NCI-H1930 (cell line): ENCODE results near the gene HTR3C.
"Not testable (repeated sequence)": the region's sequence is repeated elsewhere in the genome, so short reads cannot be mapped to it uniquely, and the experiment has no call there.

Source experiments
- DNase-seq, 2 experiments: peaks; one replicate each; lab custom pipeline; 2025; lab: John Stamatoyannopoulos, UW

The HTR3C gene, protein sequence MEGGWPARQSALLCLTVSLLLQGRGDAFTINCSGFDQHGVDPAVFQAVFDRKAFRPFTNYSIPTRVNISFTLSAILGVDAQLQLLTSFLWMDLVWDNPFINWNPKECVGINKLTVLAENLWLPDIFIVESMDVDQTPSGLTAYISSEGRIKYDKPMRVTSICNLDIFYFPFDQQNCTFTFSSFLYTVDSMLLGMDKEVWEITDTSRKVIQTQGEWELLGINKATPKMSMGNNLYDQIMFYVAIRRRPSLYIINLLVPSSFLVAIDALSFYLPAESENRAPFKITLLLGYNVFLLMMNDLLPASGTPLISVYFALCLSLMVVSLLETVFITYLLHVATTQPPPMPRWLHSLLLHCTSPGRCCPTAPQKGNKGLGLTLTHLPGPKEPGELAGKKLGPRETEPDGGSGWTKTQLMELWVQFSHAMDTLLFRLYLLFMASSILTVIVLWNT

DNA sequence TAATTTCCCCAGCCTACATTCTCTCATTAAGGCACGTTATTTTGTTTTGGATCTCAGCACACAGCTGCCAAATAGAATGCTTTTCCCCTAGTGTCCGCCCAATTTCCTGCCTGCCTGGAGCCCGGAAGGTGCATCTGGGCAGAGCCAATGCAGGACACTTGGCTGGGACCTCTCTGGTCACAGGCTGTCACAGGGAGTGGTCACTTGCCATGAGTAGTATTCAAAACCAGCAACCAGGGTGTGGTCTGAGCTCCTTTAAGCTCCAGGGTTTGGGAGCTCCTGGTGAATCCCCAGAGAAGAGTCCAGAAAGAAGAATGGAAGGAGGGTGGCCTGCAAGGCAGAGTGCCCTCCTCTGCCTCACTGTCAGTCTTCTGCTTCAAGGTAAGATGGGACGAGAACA is at the start of gene HTR3C:
TSS of gene HTR3C (plus strand) at position 281 of the 400 bp plus-strand sequence. CDS start at position 315, 34 bp downstream.
- DNase-seq = no peak

DNA sequence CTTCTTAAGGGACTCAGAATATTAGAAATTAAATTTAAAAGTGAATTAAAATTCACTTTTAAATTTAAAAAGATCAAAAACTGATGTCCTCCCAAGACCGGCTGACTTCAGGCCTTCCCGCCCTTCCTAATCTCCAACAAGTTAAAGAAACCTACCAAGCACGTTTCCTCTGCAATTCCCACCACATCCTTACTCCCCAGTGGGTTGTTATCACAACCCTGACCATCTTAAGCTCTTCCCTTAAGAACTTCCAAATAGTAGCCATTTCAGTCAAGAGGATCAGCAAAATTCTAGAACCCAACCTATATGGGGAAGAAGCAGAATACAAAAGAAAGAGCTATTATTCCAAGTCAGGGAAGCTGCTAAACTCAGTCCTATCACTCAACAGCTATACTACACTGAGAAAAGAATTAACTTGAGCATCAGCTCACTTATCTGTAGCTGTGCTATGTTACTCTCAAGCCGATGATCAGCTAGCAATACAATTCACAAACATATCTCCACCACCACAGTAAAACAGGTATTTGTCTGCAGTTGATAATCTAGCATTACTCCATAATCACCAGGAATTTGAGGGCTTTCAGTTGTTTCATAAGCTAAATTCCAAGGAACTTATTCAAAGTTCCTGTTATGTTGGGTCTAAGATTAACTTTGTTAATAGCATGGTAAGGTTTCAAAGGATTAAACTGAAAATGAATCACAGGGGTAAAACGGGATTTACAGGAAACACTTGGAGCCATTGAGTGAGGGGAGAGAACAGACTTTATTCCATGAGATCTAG is 49.5 kb upstream of the HTR3C start:
- DNase-seq = no peak

DNA sequence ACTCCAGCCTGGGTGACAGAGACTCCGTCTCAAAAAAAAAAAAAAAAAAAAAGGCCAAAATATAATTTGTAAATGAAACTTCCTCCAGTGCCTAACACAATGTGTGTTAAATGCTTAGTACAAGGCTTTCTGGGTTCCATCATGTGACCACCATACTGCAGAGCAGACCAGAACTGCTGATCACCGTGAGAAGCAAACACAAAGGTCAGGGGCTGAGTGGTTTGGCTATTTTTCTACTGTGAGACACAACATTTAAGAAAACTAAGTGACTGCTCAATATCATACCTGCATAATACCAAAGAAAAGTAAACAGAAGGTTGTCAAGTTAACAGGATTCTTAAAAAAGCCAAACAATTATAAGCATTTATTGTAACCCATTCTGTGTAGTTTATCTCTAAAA is 48.4 kb upstream of the HTR3C start:
- no peak for DNase-seq

DNA sequence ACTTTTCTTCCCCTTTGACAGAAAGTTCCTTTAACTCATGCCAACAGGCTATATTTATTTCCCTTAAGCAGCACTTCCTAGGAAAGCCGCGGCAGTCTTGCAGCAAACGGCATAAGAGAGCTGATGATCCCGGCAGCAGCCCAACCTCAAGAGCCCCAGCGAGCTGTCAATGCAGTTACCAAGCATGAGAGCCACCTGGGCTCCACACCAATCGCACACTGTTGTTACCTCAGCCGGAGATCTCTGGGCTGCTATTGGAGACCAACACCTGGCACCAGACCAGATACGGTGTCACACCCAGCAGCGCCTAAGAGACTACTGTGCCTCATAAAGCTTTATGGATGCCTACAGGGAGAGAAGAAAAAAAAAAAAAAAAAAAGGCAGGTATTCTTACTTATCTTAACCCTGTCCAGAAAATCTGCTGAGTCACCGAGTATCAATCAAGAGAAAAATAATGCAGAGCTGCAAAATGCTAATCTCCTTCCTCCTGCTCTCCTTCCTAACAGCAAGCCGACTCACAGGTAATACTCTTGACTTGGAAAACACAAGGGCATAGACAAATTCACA is 46.8 kb upstream of the HTR3C start:
- DNase-seq = no peak

DNA sequence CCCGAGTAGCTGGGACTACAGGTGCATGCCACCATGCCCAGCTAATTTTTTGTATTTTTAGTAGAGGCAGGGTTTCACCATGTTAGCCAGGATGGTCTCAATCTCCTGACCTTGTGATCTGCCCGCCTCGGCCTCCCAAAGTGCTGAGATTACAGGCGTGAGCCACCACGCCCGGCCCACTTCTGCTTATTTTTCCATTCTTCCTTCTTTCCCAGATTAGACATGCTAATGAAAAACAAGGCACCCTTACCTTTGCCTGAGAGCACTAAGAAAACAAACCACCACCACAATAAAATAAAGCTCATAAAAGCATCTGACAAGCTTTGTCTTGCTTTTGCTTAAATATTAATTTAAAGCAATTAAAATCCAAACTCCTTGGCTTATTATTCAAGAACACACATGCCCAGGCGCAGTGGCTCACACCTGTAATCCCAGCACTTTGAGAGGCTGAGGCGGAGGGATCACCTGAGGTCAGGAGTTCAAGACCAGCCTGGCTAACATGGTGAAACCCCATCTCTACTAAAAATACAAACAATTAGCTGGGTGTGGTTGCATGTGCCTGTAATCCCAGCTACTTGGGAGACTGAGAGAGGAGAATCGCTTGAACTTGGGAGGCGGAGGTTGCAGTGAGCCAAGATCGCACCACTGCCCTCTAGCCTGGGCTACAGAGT is 45.6 kb upstream of the HTR3C start:
- DNase-seq = not testable (repeated sequence)

DNA sequence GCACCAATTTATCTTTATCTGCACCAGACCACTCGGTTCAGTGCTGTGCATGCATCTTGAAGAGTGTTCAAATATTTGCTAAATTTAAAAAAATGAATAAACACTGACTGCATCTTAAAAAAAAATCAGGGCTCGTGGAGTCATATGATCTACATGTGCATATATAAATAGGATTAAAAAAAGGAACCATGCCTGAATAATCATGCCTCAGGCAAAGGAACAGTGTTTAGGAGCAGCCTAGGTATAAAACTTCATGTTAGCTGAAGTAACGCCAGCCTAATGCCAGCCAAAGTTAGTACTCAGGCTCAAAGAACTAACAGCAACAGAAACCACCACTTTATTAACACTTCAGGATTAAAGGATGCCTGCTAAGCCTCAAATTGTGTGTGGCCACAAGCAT is 44.7 kb upstream of the HTR3C start:
- no peak for DNase-seq

DNA sequence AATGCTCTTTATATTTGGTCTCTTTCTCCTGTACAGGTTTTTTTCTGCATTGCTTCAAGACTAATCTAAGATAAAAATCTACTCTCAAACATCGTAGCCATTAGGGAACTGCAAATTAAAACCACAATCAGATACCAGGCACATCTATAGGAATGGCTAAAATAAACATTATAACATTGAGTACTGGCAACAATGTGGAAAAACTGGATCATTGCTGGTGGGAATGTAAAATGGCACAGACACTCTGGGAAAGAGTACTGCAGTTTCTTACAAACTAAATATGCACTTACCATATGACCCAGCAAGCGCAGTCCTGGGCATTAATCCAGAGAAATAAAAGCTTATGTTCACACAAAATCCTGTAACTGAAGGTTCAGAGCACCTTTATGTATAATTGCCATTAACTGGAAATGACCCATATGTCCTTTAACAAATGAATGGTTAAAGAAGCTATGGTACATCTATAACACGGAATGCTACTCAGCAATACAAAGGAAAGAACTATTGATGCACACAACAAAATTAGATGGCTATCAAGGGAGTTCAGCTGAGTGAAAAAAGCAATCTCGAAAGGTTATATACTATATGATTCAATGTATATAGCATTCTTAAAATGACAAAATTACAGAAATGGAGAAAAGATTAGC is 41.5 kb upstream of the HTR3C start:
- no peak for DNase-seq

DNA sequence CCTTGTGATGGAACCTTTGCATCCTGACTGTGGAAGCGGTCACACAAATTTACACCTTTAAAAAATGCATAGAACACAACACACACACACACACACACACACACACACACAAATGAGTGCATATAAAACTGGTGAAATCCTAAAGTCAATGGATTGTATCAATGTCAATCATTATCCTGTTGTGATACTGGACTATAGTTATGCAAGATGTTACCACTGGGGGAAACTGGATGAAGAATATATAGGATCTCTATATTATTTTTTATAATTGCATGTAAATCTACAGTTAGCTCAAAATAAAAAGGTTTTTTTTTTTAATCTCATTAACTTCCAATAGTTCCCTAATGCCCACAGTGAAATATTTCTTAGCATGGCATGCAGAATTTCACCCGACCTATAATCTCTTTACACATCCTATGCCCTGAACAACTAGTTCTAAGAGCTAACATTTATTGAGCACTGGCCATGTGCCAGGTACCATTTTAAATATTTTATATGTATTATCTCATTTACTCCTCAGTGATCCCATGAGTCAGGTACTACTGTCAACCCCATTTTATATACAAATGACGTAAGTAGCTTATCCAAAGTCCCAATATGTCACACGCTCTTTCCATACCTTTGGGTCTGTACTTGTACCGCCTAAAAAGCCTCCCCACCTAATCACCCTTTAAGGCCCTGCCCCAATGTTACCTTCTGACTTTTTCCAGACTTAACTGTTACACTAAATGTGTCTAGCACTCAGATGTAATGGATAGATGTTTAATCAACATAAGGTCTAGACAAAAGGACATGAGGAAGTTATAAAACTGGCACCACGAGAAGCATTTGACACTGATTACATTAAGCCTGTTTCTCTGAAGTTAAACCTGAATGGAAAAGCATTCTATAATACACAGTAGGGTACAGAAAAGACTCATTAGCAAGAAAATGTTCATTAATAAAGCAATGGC is 40.6 kb upstream of the HTR3C start:
- DNase-seq = no peak

DNA sequence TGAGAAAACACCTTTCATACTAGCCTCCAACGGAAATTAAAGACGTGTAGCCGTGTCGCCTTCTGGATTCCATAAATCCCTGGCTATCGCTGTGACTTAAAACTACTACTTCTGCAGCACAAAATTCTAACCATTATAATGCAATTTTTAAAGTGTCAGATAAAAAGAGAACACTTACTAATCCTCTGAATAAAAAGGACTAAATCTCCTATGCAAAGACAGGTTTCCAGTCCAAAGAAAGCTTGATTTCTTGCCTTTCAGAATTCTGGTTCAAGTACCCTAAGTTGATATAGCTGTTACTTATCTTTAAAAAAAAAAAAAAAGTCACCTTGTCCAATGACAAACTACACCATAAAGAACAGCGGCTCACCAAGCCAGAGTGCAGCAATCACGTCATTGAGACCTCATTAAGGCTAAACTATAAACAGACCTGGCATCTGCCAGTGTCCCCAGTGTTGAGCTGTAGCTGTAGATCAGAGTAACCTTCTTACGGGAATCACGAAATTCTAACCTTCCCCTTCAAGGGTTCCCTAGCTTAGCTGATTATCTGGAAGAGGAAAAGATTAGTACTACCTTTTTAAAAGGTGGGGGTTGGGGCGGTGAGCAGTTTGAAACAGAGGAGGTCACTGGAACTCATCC is 37.3 kb upstream of the HTR3C start:
- DNase-seq = no peak

DNA sequence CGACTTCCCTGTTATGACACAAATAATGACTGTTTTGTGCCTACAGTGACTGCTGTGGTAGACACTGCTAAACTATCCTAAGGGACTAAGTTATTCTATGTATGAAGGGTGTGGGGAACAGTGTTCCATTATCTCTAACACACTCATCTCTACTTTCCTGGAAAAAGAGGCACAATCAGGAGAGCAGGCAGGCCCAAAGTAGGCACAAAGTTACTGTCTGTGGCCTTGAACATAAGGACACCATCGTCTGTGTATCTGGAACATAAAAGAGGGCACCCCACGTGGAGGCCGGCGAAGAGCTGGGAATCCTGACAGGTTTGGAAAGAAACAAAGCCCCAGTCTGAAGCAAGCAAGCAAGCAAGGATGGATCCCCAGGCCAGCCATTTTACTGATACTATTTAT is 36.7 kb upstream of the HTR3C start:
- DNase-seq = no peak

DNA sequence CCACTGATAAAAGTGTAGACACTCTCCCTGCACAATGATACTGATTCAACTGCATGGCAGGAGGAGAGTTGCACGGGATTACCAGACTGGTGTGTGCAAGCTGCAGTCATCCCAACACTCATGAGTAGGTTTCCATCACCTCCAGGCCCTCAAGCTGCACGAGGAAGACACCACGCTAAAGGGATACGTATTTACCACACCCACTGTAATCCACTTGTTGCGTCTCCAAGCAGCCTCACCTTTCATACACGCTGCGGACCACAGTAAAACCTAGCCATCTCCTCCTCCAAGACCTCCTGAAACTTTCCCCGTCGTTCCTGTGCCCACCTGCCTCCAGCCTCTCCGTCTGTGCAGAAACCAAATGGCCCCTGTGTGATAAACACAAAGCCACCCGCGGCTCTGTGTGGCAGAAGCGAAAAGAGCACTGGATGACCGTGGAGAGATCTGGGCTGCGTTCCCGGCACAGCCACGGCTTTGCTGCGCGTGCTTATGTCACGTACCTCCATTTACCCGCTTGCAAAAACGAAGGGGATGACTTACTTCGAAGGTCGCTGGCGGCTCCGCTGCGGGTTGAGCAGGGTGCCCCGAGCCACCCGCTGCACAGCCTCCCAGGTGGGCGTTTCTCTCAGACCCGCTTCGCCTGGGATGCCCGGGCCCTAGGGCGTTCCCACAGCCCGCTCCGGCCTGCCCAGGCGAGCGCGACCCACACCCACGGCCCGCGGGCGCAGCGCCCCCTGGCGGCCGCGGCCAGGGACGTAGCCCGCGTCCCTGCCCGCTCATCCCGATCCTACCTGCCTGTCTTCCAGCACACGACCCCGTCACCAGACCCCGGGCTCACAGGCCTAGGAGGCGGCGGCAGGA is 35.8 kb upstream of the HTR3C start:
- DNase-seq = peak; percentile 16 to 76

DNA sequence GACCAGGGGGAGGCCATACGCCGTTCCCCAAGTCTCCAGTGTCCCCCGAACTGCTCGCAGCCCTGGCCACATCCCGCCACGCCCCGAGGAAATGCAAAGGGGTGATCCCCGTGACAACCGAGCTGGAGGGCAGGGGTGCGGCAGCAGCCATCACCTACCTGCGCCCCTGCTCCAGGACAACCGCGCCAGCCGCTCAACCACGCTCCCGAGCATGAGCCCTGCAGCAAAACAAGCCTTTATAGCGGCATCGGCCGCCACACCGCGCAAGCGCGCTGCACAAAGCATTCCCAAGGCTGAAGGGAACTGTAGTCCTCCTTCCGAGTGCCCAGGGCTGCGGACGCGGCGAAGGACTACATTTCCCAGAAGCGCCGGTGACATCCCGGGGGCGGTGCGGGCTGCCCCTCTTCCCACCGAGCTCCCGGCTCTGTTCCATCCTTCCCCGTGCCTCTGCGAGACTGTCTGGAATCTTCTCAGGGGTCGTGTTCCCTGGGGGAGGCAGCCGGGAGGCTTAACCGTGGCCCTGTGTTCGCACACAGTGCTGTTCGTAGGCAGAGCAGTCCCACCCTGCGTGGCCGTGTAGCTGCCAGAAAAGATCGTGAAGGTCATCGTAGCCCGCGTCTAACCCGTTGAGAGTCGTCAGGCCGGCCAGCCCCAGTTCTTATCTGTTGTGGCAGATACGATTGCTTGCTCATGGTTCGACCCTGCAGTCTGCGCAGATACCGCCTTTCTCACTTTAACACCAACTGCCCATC is 35.0 kb upstream of the HTR3C start, which contains the start of gene ABCC5:
TSS of gene ABCC5 (minus strand) at position 213 of the 752 bp plus-strand sequence. CDS start 3,492 bp downstream, outside the sequence.
- peak; percentile 82 to 92 for DNase-seq

DNA sequence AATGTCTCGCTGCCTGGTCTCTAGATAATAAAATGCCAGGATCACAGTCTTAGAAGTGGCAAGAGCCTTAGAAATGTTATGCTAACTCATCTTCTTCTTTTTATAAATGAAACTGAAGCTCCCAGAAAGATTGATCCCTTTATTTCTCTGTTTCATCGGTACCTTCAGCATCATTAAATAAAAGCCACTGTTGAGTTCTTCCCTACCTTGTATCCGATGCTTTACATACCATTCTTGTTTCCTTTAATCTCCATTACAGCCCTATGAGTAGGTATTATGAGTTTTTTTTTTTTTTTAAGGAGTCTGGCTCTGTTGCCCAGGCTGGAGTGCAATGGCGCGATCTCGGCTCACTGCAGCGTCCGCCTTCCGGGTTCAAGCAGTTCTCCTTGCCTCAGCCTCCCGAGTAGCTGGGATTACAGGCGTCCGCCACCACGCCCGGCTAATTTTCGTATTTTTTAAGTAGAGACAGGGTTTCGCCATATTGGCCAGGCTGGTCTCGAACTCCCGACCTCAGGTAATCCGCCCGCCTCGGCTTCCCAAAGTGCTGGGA is 34.3 kb upstream of the HTR3C start:
- DNase-seq = no peak

DNA sequence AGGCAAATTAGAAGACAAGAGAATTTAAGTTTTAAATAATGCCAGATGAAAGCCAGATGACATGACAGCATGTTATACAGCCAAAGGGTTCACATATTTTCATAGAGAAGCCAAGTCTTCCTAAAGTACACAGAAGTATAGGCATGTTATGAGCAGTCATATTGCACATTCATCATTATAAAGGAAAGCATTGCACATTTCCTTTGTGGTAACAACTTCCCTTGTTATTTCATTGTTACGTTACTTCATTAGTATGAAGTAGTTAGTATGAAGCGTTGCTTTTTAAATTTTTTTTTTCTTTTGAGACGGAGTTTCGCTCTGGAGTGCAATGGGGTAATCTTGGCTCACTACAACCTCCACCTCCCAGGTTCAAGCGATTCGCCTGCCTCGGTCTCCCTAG is 30.5 kb upstream of the HTR3C start:
- no peak for DNase-seq

DNA sequence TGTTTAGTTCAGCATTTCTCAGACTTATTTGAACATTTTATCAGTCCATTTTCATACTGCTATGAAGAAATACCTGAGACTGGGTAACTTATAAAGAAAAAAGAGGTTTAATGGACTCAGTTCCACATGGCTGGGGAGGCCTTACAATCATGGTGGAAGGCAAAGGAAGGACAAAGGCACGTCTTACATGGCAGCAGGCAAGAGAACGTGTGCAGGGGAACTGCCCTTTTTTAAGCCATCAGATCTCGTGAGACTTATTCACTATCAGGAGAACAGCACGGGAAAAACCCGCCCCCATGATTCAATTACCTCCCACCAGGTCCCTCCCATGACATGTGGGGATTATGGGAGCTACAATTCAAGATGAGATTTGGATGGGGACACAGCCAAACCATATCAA is 27.6 kb upstream of the HTR3C start:
- not testable (repeated sequence) for DNase-seq

DNA sequence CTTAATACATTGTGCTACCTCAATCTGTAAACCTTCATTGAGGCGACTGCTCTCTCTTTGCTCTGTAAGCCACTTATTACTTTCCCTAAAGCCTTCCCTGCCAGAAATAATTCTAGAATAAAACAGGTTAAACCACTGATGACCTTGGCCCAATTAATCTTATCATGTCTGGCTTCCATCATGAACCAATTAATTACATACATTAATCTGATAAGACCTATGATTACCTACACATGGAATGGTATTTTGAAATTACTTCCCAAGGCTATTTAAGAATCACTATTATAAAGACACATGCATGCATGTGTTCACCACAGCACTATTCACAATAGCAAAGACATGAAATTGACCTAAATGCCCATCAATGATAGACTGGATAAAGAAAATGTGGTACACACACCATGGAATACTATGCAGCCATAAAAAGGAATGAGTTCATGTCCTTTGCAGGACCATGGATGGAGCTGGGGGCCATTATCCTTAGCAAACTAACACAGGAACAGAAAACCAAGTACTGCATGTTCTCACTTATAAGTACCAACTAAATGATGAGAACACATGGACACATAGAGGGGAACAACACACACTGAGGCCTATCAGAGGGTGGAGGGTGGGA is 24.5 kb upstream of the HTR3C start:
- not testable (repeated sequence) for DNase-seq

DNA sequence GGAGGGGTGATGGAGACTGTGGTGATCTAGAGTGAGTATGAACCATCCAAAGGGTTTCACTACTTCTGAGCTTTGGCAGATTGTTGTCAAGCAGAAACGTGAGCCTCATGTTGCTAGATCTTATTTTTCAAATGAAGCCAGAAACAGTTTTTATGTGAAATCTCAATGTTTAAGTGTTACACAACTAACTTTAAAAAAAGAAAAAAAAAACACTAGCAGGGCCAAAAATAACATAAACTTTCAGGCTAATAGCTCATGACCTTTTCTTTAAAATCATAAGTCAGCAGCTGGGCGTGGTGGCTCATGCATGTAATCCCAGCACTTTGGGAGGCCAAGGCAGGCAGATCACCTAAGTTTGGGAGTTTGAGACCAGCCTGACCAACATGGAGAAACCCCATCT is 23.4 kb upstream of the HTR3C start:
- DNase-seq = no peak
